Measurements from ENCODE around the gene TUBB1. TPM values are rescaled to one million over a fixed set of nuclear protein-coding genes. Genes with fewer than 3 reads are reported as not detected.

Gene TUBB1
- total and polyA plus RNA-seq, 2 of the 4 experiments (the other 2 are of a cell fraction): not detected

GRCh38 chr20:58975353-58975752 lies 43.9 kb upstream of the TUBB1 start:
- Histone ChIP-seq H3K18ac (ENCODE audit: low read depth, low read length) (no peak overlapping the region), H3K79me1 (ENCODE audit: low read depth in 1 of 2, low read length in 2 of 2) (no peaks in the 10 kb centered on the region), H3K27me3 (ENCODE audit: control insufficient read depth, insufficient read depth, low read length) (peaks cover 4% of the 10 kb centered on the region), H2BK120ac (ENCODE audit: low read depth, low read length) (no peak overlapping the region), H3K23ac (ENCODE audit: low read depth, low read length) (no peak overlapping the region), H2BK20ac (ENCODE audit: low read depth, low read length) (no peak overlapping the region), H3K4me1 (ENCODE audit: control insufficient read depth, insufficient read depth, low read length) (no peaks in the 10 kb centered on the region), H4K91ac (ENCODE audit: insufficient read depth, low read depth, low read length) (no peak overlapping the region), H3K56ac (ENCODE audit: extremely low read depth, insufficient read depth, low read length) (no peak overlapping the region), H2AK5ac (ENCODE audit: low read depth, low read length) (no peak overlapping the region), H2BK5ac (ENCODE audit: low read depth, low read length, poor library complexity, severe bottlenecking) (no peak overlapping the region), H3K4me3 (ENCODE audit: insufficient read depth, low read depth, low read length) (no peak overlapping the region), H3K9me3 (ENCODE audit: control insufficient read depth, insufficient read depth, low read length) (peaks cover 7% of the 10 kb centered on the region), H3K4me2 (ENCODE audit: low read depth, low read length) (no peak overlapping the region), H3K14ac (replicated peaks; ENCODE audit: low read depth, low read length) (no peak overlapping the region), H4K5ac (ENCODE audit: low read depth, low read length) (no peak overlapping the region), H3K9me1 (ENCODE audit: insufficient read depth, low read length) (no peaks in the 10 kb centered on the region), H2BK15ac (ENCODE audit: low read depth, low read length) (no peak overlapping the region), H4K8ac (ENCODE audit: low read depth in 2 of 2, low read length in 2 of 2) (no peak overlapping the region), H2AFZ (replicated peaks; ENCODE audit: low read length, poor library complexity) (no peak overlapping the region), H3K27ac (ENCODE audit: insufficient read depth, low read length) (no peak overlapping the region), H3K4ac (ENCODE audit: low read depth, low read length) (no peak overlapping the region), H3K36me3 (ENCODE audit: control insufficient read depth, insufficient read depth, low read length) (no peaks in the 10 kb centered on the region), H2AK9ac (replicated peaks; ENCODE audit: low read depth, low read length, poor library complexity) (no peak overlapping the region), H4K20me1 (ENCODE audit: insufficient read depth, low read length) (no peaks in the 10 kb centered on the region), H3K9ac (ENCODE audit: low read depth, low read length) (no peak overlapping the region)
- ATAC-seq (ENCODE audit: low read depth) (no peak), DNase-seq (no peak)
- no CpG with 5 or more reads among the region's 1 CpG for WGBS, 2 experiments (ENCODE audit: extremely low coverage in 2 of 2, insufficient read length in 1 of 2)
- TF ChIP-seq POLR2A (IDR thresholded peaks at IDR 0.05; ENCODE audit: low read depth, low read length) (no peak), SMC3 (IDR thresholded peaks at IDR 0.05; ENCODE audit: low read depth, low read length) (no peak), CHD1 (IDR thresholded peaks at IDR 0.05; ENCODE audit: low read depth, low read length) (no peak), FOS (IDR thresholded peaks at IDR 0.05; ENCODE audit: low read depth, low read length) (no peak), RAD21 (IDR thresholded peaks at IDR 0.05; ENCODE audit: low read length) (no peak), MAFK (IDR thresholded peaks at IDR 0.05; ENCODE audit: low read depth, low read length) (no peak), USF2 (IDR thresholded peaks at IDR 0.05; ENCODE audit: low read depth, low read length) (no peak), BHLHE40 (IDR thresholded peaks at IDR 0.05; ENCODE audit: low read depth, low read length) (no peak), MXI1 (IDR thresholded peaks at IDR 0.05; ENCODE audit: borderline replicate concordance, low read depth, low read length) (no peak), RFX5 (IDR thresholded peaks at IDR 0.05; ENCODE audit: low read depth, low read length) (no peak), NFE2L2 (IDR thresholded peaks at IDR 0.05; ENCODE audit: low read depth, low read length) (no peak), RCOR1 (IDR thresholded peaks at IDR 0.05; ENCODE audit: insufficient replicate concordance, low read length) (no peak), CEBPB (IDR thresholded peaks at IDR 0.05; ENCODE audit: low read depth, low read length) (no peak), MAZ (IDR thresholded peaks at IDR 0.05; ENCODE audit: borderline replicate concordance, low read depth, low read length) (no peak), CTCF (conservative IDR thresholded peaks at IDR 0.05; ENCODE audit: low read depth, low read length) (no peak)
- TF ChIP-seq, protein P1, sequence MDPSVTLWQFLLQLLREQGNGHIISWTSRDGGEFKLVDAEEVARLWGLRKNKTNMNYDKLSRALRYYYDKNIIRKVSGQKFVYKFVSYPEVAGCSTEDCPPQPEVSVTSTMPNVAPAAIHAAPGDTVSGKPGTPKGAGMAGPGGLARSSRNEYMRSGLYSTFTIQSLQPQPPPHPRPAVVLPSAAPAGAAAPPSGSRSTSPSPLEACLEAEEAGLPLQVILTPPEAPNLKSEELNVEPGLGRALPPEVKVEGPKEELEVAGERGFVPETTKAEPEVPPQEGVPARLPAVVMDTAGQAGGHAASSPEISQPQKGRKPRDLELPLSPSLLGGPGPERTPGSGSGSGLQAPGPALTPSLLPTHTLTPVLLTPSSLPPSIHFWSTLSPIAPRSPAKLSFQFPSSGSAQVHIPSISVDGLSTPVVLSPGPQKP (IDR thresholded peaks at IDR 0.05; ENCODE audit: borderline replicate concordance, low read depth, low read length): no peak
- BruUV-seq (replicated peaks): no TSS peak
- in situ Hi-C loops (cut with MboI; ENCODE audit: low sequenced_read_pairs): no loop called here
- intact Hi-C loops (cut with micrococcal nuclease): no loop called here
- ChIA-PET CTCF (no interaction called here), POLR2A (ENCODE audit: unreplicated experiment) (no interaction called here)
- dilution Hi-C loops (cut with HindIII; ENCODE audit: low sequenced_read_pairs, unreplicated experiment): no loop called here

All from IMR-90 (cell line).